ENCODE data around the gene XK.
"Not testable (repeated sequence)": the region's sequence is repeated elsewhere in the genome, so short reads cannot be mapped to it uniquely, and the experiment has no call there.

XK gene

DNA sequence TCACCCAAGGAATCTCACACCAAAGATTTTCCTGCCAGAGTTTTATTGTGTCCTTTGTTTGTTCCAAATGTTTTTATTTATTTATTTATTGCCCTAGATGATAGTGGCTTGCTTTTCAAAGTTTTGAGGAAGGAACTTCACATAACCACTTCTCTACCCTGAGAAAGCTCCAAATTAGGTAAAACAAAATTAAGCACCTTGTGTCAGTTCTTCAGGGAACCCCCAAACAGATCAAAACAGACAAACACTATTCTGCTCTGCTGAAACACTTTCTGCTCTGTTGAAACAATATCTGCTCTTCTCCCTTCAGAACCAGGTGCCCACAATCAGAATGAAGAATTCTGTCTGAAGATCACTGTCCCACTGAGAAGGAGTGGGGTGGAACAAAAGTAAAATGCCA is 77.8 kb downstream of the XK start:
- TF ChIP-seq, protein P1, sequence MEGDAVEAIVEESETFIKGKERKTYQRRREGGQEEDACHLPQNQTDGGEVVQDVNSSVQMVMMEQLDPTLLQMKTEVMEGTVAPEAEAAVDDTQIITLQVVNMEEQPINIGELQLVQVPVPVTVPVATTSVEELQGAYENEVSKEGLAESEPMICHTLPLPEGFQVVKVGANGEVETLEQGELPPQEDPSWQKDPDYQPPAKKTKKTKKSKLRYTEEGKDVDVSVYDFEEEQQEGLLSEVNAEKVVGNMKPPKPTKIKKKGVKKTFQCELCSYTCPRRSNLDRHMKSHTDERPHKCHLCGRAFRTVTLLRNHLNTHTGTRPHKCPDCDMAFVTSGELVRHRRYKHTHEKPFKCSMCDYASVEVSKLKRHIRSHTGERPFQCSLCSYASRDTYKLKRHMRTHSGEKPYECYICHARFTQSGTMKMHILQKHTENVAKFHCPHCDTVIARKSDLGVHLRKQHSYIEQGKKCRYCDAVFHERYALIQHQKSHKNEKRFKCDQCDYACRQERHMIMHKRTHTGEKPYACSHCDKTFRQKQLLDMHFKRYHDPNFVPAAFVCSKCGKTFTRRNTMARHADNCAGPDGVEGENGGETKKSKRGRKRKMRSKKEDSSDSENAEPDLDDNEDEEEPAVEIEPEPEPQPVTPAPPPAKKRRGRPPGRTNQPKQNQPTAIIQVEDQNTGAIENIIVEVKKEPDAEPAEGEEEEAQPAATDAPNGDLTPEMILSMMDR (IDR thresholded peaks at IDR 0.05; ENCODE audit: extremely low read depth, missing control alignments), result no peak
- DNase-seq (ENCODE audit: low spot score), result no peak

DNA sequence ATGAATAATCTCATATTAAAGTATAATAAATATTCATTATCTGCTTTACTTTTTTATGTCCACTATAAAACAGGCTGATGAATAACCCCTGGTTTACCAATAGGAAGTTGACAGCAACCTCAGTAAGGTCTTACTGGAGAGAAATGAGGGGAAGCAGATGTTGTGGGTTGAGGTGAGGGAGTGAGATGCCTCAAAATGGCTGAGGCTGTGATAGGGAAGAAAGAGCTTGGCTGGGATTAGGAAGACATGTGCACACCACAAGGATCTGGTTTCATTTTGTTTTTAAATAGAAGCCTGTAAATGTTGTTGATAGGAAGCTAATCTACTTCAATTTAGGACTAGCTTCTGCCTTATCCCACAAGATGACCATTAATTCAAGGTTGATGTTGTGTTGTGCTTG is 79.9 kb downstream of the XK start:
- TF ChIP-seq, protein P1 (IDR thresholded peaks at IDR 0.05; ENCODE audit: extremely low read depth, missing control alignments), result no peak
- no peak for DNase-seq (ENCODE audit: low spot score)

DNA sequence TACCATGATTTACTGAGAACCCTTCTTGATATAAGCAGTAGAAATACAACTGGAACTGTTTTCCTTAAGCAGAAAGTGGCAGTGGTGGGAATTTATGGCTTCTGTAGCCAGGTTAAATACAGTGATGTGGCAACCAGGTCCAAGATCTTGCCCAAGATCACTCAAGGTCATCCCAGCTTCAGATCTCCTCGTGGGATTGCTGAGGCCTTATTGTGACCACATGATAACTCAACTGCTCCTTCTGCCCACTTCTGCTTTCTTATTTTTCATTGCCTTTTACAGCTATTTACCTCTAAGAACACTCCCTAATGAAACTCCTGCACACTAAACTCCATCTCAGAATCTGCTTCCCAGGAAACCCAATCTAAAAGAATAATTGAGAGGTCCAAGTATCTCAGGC is 81.8 kb downstream of the XK start:
- TF ChIP-seq, protein P1 (IDR thresholded peaks at IDR 0.05; ENCODE audit: extremely low read depth, missing control alignments), result no peak
- DNase-seq (ENCODE audit: low spot score), result no peak

DNA sequence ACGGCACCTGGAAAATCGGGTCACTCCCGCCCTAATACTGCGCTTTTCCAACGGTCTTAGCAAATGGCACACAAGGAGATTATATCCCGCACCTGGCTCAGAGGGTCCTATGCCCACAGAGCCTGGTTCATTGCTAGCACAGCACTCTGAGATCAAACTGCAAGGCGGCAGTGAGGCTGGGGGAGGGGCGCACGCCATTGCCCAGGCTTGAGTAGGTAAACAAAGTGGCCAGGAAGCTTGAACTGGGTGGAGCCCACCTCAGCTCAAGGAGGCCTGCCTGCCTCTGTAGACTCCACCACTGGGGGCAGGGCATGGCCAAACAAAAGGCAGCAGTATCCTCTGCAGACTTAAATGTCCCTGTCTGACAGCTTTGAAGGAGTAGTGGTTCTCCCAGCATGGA is 83.3 kb downstream of the XK start:
- not testable (repeated sequence) for DNase-seq (ENCODE audit: low spot score)

DNA sequence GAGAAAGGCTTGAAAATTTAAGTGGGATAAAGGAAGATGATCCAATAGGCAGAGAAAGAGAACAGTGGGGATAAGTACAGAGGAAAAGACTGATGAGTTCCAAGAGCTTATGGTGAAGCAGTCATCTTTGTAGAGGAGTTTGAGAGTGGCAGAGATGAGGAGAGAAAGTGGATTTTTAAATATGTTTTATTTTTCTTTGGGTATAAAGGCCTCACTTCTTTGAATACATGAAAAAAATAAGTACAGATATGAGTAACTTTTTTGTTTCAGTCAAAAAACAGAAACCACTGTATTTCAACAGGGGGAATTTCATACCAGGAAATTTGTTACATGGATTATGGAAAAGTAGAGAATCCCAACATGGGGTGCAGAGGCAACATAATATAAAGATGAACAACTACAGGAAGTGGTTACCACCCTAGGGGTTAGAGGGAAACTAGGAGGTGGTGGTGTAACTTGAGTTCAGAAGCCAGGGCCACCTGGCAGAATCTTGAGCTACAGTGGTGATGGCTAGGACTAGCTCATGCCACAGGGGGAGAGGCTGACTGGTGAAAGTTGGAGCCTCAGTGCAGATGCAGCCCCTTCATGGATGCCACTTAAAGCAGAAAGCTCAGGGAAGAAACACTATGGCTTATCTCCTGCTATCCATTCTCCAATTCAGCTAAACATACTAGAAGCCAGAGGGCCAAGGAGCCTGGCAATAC is 90.8 kb downstream of the XK start:
- TF ChIP-seq, protein P1 (IDR thresholded peaks at IDR 0.05; ENCODE audit: extremely low read depth, missing control alignments), result no peak
- no peak for DNase-seq (ENCODE audit: low spot score)

GRCh38 chrX:37776987-37777325 is 91.4 kb downstream of the XK start:
- TF ChIP-seq, protein P1 (IDR thresholded peaks at IDR 0.05; ENCODE audit: extremely low read depth, missing control alignments), result no peak

GRCh38 chrX:37779857-37780256 is 94.3 kb downstream of the XK start, which contains the start of gene CYBB:
CYBB (plus strand) TSS chrX:37780059; CDS start chrX:37780078, 19 bp downstream.
- TF ChIP-seq, protein P1 (IDR thresholded peaks at IDR 0.05; ENCODE audit: extremely low read depth, missing control alignments), result no peak
- no peak for DNase-seq (ENCODE audit: low spot score)

More at GRCh38 chrX:37776987-37777325, 91.4 kb downstream of the XK start:
- DNase-seq (ENCODE audit: low spot score), result no peak

DNA sequence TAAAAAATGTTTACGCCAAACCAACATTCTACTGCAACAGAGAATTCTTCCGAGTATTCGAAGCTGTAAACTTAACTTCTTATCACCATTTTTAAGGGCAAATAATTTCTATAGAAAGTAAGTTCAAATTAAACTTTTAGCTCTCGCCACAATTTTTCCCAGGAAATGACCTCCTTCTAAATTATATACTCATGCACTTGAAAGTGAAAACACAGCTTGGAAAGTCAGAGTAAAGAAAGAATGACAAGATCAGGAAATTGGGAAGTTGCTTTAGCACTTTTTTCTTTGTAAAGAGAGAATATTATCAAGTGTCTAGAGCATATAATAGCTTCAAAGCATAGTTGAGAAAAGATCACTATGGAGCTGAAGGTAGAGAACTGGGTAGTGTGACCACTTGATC is 95.5 kb downstream of the XK start:
- DNase-seq (ENCODE audit: low spot score), result no peak
- TF ChIP-seq, protein P1 (IDR thresholded peaks at IDR 0.05; ENCODE audit: extremely low read depth, missing control alignments), result no peak
